Calu3 (cell line): ENCODE data around the gene KCTD1. TPM values are rescaled to one million over a fixed set of nuclear protein-coding genes. Genes with fewer than 3 reads are reported as not detected.

ENCODE experiments used
- BruUV-seq: library from RNA; stranded (reverse); fragments of 400-500 nt; replicated peaks from 2 replicates; lab custom pipeline; 2021; lab: Mats Ljungman, UMichigan
- CTCF ChIA-PET: fragments of 300-600 bp; sonication (Branson Sonifier 250); formaldehyde crosslinking; loops from one replicate; lab custom pipeline; 2022; ENCODE audit warnings: antibody characterized with exemption; lab: Charles Lee
- DNase-seq: peaks from one replicate; pipeline ENCODE4 v3.0.0; 2022
- H3K27ac Mint-ChIP-seq: one replicate; pipeline ENCODE4 v1.8.0; 2022; ENCODE audit warnings: mixed read lengths; ENCODE audit not compliant: unreplicated experiment
- H3K27me3 Mint-ChIP-seq: one replicate; pipeline ENCODE4 v1.8.0; 2022; ENCODE audit warnings: mixed read lengths; ENCODE audit not compliant: unreplicated experiment
- H3K36me3 Mint-ChIP-seq: one replicate; pipeline ENCODE4 v1.8.0; 2022; ENCODE audit warnings: mild to moderate bottlenecking, moderate library complexity, mixed read lengths; ENCODE audit not compliant: insufficient read depth, unreplicated experiment
- H3K4me1 Mint-ChIP-seq: one replicate; pipeline ENCODE4 v1.8.0; 2022; ENCODE audit warnings: mild to moderate bottlenecking, low read depth, mixed read lengths; ENCODE audit not compliant: unreplicated experiment
- H3K4me3 Mint-ChIP-seq: one replicate; pipeline ENCODE4 v1.8.0; 2022; ENCODE audit warnings: mild to moderate bottlenecking, low read depth, moderate library complexity, mixed read lengths; ENCODE audit not compliant: unreplicated experiment
- H3K9me3 Mint-ChIP-seq: one replicate; pipeline ENCODE4 v1.8.0; 2022; ENCODE audit warnings: low read depth, mixed read lengths; ENCODE audit not compliant: unreplicated experiment
- CTCF ChIP-seq: fragments of 200-600 bp; IDR thresholded peaks from one replicate; pipeline ENCODE4 v1.8.0; 2022; ENCODE audit warnings: antibody characterized with exemption; ENCODE audit not compliant: unreplicated experiment
- intact Hi-C: fragments of 100-400 bp; cut with micrococcal nuclease; formaldehyde crosslinking; loops from one replicate; pipeline ENCODE4 v1.10.0; 2022; ENCODE audit not compliant: unreplicated experiment
- total RNA-seq: library from RNA; stranded (reverse); gene quantifications from 2 replicates; pipeline ENCODE4 v1.2.3, GENCODE V29; 2022

Gene KCTD1
- total RNA-seq, 1 experiment from 2014 or later, result 54.1 TPM

- Mint-ChIP-seq H3K27me3 (no peaks in the 10 kb centered on the region), H3K27ac (no peak overlapping the region), H3K4me1 (peaks cover 41% of the 10 kb centered on the region), H3K9me3 (no peaks in the 10 kb centered on the region), H3K4me3 (no peak overlapping the region), H3K36me3 (peaks cover 14% of the 10 kb centered on the region)
- no TSS peak for BruUV-seq
- CTCF ChIA-PET, result no interaction called here
- no peak for TF ChIP-seq CTCF
- no peak for DNase-seq
- intact Hi-C loops, result no loop called here
Observed at GRCh38 chr18:26524504-26525351, 23.6 kb downstream of the KCTD1 start.

GRCh38 chr18:26524002-26524401 is 24.4 kb downstream of the KCTD1 start:
- H3K4me3 Mint-ChIP-seq, result no peak overlapping the region
- H3K36me3 Mint-ChIP-seq, result peaks cover 9% of the 10 kb centered on the region
- H3K27me3 Mint-ChIP-seq, result no peaks in the 10 kb centered on the region
- no TSS peak for BruUV-seq
- CTCF ChIA-PET, result no interaction called here
- intact Hi-C loops, result no loop called here
- no peaks in the 10 kb centered on the region for H3K9me3 Mint-ChIP-seq
- H3K27ac Mint-ChIP-seq, result no peak overlapping the region
- TF ChIP-seq CTCF, result no peak
- peaks cover 33% of the 10 kb centered on the region for H3K4me1 Mint-ChIP-seq
- DNase-seq, result no peak

- Mint-ChIP-seq H3K27me3 (no peaks in the 10 kb centered on the region), H3K4me3 (no peak overlapping the region), H3K36me3 (peaks cover 4% of the 10 kb centered on the region), H3K9me3 (no peaks in the 10 kb centered on the region), H3K4me1 (peaks cover 20% of the 10 kb centered on the region), H3K27ac (no peak overlapping the region)
- DNase-seq, result no peak
- intact Hi-C loops, result no loop called here
- CTCF ChIA-PET, result no interaction called here
- no TSS peak for BruUV-seq
- no peak for TF ChIP-seq CTCF
Observed at GRCh38 chr18:26521617-26522016, 26.7 kb downstream of the KCTD1 start.

GRCh38 chr18:26520974-26521373 is 27.4 kb downstream of the KCTD1 start:
- intact Hi-C loops, result no loop called here
- Mint-ChIP-seq H3K4me3 (no peak overlapping the region), H3K36me3 (peaks cover 4% of the 10 kb centered on the region), H3K4me1 (peaks cover 20% of the 10 kb centered on the region), H3K27ac (no peak overlapping the region), H3K9me3 (no peaks in the 10 kb centered on the region), H3K27me3 (no peaks in the 10 kb centered on the region)
- no TSS peak for BruUV-seq
- no peak for DNase-seq
- TF ChIP-seq CTCF, result no peak
- CTCF ChIA-PET, result interaction anchor here (0.6 kb wide), 1 partner anchor 105 kb away, joined by 5 read pairs; no protein-coding TSS in a partner anchor
